WERI-Rb-1 (cell line): ENCODE measurements around the gene SIDT2.
"Not testable (repeated sequence)": the region's sequence is repeated elsewhere in the genome, so short reads cannot be mapped to it uniquely, and the experiment has no call there.

Experiments
- DNase-seq: peaks from one replicate; pipeline ENCODE4 v3.0.0-alpha.2; 2020
- H3K27ac ChIP-seq: fragments of 250-450 bp; sonication (Bioruptor Pico); 2 replicates; pipeline ENCODE4 v1.5.1; 2020; ENCODE audit warnings: mild to moderate bottlenecking, moderate library complexity
- H3K27me3 ChIP-seq: fragments of 250-450 bp; sonication (Bioruptor Pico); 2 replicates; pipeline ENCODE4 v1.5.1; 2021; ENCODE audit warnings: mild to moderate bottlenecking, low read depth, moderate library complexity; ENCODE audit not compliant: insufficient read depth, severe bottlenecking
- H3K36me3 ChIP-seq: fragments of 250-450 bp; sonication (Bioruptor Pico); 2 replicates; pipeline ENCODE4 v1.5.1; 2020; ENCODE audit warnings: mild to moderate bottlenecking, moderate library complexity
- H3K4me3 ChIP-seq: 2 replicates; pipeline ENCODE4 v1.5.1; 2011; ENCODE audit warnings: low read depth, mild to moderate bottlenecking, control low read depth, low read length
- H3K9me3 ChIP-seq: fragments of 250-450 bp; sonication (Bioruptor Pico); 2 replicates; pipeline ENCODE4 v1.5.1; 2021; ENCODE audit warnings: mild to moderate bottlenecking, moderate library complexity; ENCODE audit not compliant: severe bottlenecking
- TF ChIP-seq, protein P1 (sequence below): IDR thresholded peaks from 2 replicates; pipeline ENCODE4 v1.5.1; 2011; ENCODE audit warnings: low read depth, mild to moderate bottlenecking, control low read depth, inconsistent platforms, low read length

SIDT2 gene

DNA sequence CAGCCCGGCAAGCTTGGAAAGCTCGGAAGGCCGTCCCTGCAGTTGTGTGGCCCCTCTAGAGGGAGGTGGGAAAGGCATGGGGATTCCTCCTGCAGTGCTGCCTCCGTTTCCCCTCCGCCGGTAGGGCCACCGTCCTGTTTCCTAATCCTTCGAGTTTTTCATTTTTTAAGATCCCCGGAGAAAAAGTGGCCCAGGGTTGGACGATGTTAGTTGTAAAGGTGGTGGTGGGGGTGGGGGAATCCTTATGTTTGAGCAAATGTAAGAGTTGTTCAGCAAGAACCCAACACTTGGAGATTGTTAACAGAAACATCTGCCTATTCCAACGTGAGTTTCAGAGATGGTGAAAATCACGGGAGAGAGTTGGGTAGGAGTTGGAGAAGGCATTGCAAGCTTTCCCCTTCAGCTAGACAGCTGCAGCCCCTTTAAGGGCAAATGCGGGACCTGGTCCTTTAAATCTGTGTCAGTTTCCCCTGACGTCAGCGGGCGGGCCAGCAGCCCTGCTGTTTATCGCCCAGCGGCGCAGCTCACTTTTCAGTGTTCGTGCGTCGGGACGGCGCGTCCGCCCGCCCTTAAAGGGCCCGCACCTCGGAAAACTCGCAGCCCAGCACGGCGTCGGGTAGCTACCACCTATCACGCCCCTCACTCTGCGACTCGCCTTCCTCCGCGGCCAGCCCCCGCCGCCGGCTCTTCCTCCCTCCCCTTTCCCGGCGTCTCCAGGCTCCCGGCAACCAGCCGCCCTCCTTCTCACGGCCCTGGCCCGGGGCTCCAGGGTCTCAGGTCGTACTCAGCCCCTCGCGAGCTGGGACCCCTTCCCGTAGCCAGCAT lies at the start of gene SIDT2:
Gene SIDT2, plus strand, starts transcription at position 534 of the 825 bp plus-strand sequence. CDS start 521 bp downstream, outside the sequence.
- DNase-seq, result peak; percentile 93
- peak within 1 kb of the TSS; percentile 74 for H3K4me3 ChIP-seq
- H3K36me3 ChIP-seq, result peaks cover 21% of the 10 kb centered on the region
- peak within 1 kb of the TSS; percentile 47 for H3K27ac ChIP-seq
- no peaks in the 10 kb centered on the region for H3K27me3 ChIP-seq
- TF ChIP-seq, protein P1, sequence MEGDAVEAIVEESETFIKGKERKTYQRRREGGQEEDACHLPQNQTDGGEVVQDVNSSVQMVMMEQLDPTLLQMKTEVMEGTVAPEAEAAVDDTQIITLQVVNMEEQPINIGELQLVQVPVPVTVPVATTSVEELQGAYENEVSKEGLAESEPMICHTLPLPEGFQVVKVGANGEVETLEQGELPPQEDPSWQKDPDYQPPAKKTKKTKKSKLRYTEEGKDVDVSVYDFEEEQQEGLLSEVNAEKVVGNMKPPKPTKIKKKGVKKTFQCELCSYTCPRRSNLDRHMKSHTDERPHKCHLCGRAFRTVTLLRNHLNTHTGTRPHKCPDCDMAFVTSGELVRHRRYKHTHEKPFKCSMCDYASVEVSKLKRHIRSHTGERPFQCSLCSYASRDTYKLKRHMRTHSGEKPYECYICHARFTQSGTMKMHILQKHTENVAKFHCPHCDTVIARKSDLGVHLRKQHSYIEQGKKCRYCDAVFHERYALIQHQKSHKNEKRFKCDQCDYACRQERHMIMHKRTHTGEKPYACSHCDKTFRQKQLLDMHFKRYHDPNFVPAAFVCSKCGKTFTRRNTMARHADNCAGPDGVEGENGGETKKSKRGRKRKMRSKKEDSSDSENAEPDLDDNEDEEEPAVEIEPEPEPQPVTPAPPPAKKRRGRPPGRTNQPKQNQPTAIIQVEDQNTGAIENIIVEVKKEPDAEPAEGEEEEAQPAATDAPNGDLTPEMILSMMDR, result no peak
- no peaks in the 10 kb centered on the region for H3K9me3 ChIP-seq

DNA sequence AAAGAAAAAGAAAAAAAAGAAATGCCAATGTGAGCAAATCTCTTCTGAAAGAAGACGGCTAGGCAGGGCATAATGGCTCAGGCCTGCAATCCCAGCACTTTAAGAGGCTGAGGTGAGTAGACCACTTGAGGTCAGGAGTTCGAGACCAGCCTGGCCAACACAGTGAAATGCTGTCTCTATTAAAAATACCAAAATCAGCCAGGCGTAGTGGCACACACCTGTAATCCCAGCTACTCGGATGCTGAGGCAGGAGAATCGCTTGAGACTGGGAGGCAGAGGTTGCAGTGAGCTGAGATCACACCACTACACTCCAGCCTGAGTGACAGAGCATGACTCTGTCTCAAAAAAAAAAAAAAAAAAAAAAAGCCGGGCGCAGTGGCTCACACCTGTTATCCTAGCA lies 48.1 kb upstream of the SIDT2 start:
- DNase-seq, H3K27ac ChIP-seq, H3K4me3 ChIP-seq, H3K27me3 ChIP-seq, H3K9me3 ChIP-seq, H3K36me3 ChIP-seq: not testable (repeated sequence)

DNA sequence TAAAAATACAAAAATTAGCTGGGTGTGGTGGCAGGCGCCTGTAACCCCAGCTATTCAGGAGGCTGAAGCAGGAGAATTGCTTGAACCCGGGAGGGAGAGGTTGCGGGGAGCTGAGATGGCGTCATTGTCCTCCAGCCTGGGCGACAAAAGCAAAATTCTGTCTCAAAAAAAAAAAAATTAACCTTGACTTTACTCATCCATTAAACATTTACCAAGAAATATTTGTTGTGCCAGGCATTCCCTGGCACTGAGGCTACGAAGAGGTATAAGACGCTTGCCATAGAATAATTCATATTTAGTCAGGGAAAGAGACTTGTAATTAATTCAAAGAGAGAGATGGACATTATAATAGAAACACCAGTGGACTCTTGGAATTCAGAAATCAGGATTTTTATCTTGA lies 47.7 kb upstream of the SIDT2 start:
- DNase-seq, result no peak

DNA sequence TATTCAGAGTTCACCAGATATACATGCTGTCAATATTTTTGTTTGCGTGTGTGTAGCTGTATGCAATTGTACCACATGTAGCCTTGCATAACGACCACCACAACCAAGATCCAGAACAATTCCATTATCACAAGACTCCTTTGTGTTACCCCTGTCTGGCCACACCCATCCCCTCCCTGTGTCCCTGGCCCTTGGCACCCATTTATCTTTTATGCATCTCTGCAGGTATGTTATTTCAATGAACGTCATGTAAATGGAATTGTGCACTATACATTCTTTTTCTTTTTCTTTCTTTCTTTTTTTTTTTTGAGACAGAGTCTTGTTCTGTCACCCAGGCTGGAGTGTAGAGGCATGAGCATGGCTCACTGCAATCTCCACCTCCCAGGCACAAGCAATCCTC lies 44.1 kb upstream of the SIDT2 start:
- Histone ChIP-seq H3K9me3 (no peaks in the 10 kb centered on the region), H3K4me3 (no peak overlapping the region), H3K27me3 (no peaks in the 10 kb centered on the region), H3K36me3 (no peaks in the 10 kb centered on the region), H3K27ac (no peak overlapping the region)
- TF ChIP-seq, protein P1, result no peak
- DNase-seq, result no peak

More for the DNA sequence above, 47.7 kb upstream of the SIDT2 start:
- H3K27ac ChIP-seq, result no peak overlapping the region
- H3K4me3 ChIP-seq, result no peak overlapping the region
- no peaks in the 10 kb centered on the region for H3K27me3 ChIP-seq
- TF ChIP-seq, protein P1, result no peak
- no peaks in the 10 kb centered on the region for H3K9me3 ChIP-seq
- no peaks in the 10 kb centered on the region for H3K36me3 ChIP-seq

DNA sequence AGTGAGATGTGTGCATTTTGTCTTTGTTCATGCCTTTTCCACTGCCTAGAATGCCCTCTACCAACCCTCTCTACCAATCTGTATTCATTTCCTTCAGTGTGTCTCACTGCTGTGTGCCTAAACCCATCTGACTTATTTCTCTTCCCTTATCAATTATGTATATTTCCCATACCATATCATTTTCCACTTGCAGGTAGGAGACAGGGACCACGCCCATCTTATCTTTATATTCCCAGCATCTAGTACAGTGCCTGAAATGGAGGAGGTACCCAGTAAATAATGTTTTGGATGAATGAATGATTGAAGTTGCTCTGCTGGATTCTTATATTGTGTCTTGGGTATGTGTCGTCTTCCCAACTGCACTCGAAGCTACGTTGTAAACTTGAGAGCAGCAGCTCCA lies 43.6 kb upstream of the SIDT2 start:
- not testable (repeated sequence) for H3K27ac ChIP-seq, H3K36me3 ChIP-seq, H3K4me3 ChIP-seq, DNase-seq, H3K9me3 ChIP-seq, H3K27me3 ChIP-seq

DNA sequence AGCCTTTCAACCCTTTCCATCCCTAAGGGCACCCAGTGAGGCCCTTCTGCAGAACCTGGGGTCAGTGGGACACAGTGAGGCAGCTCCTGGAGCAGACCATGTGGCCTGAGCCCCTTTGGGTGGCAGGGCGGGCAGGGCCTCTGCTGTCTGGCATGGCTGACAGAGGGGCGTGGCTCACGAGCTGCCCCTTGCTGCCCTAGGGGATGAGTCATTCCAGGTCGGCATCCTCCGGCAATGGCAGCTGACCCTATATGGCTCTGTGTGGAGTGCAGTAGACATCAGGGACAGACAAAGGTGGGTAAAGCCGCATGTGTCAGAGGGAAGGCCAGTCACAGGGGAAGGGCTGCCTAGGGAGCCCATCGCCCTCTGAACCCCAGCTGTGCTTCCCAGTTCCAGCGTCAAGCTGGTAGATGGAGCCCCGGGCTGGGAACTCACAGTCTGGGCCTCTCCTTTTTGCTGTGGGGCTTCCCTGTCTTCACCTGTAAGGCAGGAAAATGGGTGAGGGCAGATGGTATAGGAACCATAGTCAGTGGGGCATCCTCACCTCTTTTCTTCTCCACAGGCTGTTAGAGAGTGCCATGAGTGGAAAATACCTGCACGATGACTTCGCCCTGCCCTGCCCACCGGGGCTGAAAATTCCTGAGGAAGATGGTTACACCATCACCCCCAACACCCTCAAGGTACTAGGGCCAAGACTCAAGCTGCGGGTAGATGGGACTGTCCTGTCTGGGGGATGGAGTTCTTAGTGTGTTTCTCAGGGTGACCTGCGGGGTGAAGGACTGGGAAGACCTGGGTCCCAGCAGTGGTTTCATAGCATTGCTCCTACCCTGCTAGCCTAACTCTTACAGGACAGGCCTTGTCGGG lies 41.1 kb upstream of the SIDT2 start:
- not testable (repeated sequence) for DNase-seq, H3K27me3 ChIP-seq, H3K27ac ChIP-seq, H3K36me3 ChIP-seq, H3K9me3 ChIP-seq, H3K4me3 ChIP-seq

DNA sequence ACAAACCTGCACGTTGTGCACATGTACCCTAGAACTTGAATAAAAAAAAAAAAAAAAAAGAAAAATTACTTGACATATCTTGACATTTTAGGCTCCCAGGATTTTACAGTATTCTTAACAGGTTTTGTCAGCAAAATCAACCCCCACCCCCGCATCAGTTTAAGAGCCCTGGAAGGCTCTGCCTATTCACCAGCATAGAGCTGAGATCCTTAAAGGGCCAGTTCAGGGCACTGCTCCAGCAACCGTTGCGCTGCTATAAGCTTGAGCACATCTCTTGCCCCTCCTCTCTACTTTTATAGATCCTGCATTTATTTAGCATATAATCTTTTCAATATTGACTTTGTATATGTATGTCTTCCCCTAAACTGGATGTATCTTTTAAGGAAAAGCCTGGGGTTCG lies 35.2 kb upstream of the SIDT2 start:
- DNase-seq, result peak; percentile 45

More for the DNA sequence above, 35.2 kb upstream of the SIDT2 start:
- Histone ChIP-seq H3K27ac (peak overlapping the region; percentile 94), H3K9me3 (no peaks in the 10 kb centered on the region), H3K4me3 (peak overlapping the region; percentile 95), H3K27me3 (no peaks in the 10 kb centered on the region), H3K36me3 (peaks cover 25% of the 10 kb centered on the region)
- TF ChIP-seq, protein P1, result no peak
